GM19193 (cell line): ENCODE measurements around the gene MPND.

Experiments
- POLR2A ChIP-seq: IDR thresholded peaks from 4 replicates; pipeline ENCODE4 v1.6.1; 2011; ENCODE audit not compliant: insufficient read depth, insufficient read length; ENCODE audit errors: extremely low read depth

The MPND gene

DNA sequence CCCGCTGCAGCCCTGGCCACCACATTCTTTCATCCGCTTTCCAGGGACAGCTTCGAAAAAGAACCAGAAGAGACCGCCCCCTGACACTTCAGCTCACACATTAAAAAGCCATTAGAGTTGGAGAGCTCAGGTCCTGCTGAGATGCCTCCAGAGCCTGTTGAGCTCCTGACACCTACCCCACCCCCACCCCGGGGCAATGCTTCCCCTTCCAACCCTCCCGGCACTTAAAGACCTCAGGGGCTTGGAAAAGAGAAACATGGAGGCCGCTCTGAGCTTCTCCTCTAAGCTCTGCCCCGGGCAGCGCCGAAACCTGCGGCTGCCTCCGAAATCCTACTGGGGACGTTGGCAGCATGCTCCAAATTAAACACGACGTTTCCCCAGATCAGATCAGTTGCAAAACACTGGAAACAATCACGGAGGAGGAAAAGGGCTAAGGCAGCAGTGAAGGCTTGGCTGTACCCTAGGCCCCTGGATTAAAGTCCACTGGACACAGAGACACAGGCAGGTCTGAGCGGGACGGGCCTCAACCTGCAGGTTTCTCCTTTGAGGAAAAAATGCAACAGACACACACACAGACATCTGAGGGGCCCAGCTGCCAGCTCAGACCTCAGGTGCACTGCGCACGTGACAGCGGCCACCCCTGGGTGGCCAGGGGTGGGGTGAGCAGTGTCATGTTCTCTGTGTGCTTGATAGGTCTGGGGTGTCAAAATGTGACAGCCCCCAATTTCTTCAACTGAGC is 47.4 kb downstream of the MPND start:
- TF ChIP-seq POLR2A, result no peak

- TF ChIP-seq POLR2A, result no peak
Observed at GRCh38 chr19:4391306-4391693, 47.9 kb downstream of the MPND start.

DNA sequence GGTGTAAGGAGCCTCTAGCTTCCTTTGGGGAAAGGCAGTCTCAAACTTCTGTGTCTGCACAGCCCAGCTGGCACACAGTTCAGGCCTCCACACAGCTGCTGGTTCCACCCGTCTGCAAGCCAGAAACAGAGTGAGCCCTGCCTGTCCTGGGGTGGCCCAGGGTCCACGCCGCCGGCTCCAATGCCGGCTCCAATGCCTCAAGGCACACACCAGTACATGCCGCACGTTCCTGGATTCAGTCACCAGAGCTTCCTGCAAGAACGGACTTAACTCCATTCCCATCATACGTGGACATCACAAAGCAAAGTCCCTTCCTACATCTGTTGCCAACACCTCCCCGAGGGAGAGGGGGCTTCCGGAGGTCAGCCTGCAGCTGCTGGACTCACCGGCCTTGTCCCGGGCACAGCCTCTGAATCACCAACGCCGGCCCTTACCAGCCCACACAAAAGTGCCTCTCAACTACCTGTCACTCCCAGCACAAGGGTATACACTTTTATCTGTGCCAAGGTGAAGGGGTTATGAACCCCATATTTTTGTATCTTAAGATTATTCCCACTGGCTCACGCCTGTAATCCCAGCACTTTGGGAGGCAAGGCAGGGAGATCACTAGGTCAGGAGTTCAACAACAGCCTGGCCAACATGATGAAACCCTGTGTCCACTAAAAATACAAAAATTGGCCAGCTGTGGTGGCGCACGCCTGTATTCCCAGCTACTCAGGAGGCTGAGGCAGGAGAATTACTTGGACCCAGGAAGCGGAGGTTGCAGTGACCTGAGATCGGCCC is 48.5 kb downstream of the MPND start:
- no peak for TF ChIP-seq POLR2A

- no peak for TF ChIP-seq POLR2A
Observed at GRCh38 chr19:4393947-4394590, 50.7 kb downstream of the MPND start.

- TF ChIP-seq POLR2A, result no peak
Observed at GRCh38 chr19:4396949-4397783, 53.8 kb downstream of the MPND start.

- no peak for TF ChIP-seq POLR2A
Observed at GRCh38 chr19:4399812-4400134, 56.4 kb downstream of the MPND start.

- TF ChIP-seq POLR2A, result peak; percentile 78
Observed at GRCh38 chr19:4400135-4400936, 57.0 kb downstream of the MPND start, which contains the start of gene SH3GL1. TSS of gene SH3GL1 (minus strand) at chr19:4400547. CDS start at chr19:4400368, 179 bp downstream.

GRCh38 chr19:4401769-4402170 is 58.4 kb downstream of the MPND start:
- no peak for TF ChIP-seq POLR2A

DNA sequence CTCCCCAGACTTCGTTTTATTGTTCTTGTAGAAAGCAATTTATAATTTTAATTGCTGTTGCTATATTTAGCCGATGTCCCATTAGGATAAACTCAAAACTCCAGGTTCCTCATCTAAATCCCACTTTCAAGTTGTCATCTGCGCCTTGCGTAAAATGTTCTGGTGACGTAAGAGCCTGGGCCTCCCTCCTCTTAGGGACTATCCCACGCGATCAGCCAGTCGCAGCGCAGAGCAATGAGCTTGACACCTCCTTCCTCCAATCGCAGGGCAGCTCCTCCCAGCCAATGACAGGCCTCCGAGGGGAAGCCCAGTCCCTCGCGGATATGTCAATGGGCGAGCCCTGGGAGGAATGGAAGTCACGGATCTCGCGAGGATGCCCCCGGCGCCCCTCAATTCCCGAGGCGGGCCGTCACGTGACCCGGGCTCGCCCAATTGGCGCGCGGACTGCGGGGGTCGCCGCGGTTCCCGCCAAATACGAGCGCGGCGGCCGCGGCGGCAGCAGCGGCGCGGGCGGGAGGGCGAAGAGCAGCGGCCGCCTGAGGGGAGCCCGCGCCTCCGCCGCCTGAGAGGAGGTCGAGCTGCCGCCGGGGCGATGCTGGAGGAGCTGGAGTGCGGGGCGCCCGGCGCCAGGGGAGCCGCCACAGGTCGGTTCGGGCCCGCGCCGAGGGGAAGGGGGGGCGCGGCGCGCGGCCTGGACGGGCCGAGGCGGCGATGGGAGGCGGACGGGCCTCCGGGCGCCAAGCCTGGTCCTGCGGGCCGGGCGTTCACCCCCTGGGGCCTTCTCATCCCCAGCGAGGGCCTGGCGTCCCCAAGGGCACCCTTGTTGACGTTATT is 59.0 kb downstream of the MPND start, which contains the start of gene CHAF1A:
CHAF1A (plus strand) TSS at position 470 of the 834 bp plus-strand sequence; CDS start at position 593, 123 bp downstream.
- peak; percentile 77 for TF ChIP-seq POLR2A

GRCh38 chr19:4403005-4403761 is 59.8 kb downstream of the MPND start:
- no peak for TF ChIP-seq POLR2A

- TF ChIP-seq POLR2A, result no peak
Observed at GRCh38 chr19:4405977-4406376, 62.6 kb downstream of the MPND start.

DNA sequence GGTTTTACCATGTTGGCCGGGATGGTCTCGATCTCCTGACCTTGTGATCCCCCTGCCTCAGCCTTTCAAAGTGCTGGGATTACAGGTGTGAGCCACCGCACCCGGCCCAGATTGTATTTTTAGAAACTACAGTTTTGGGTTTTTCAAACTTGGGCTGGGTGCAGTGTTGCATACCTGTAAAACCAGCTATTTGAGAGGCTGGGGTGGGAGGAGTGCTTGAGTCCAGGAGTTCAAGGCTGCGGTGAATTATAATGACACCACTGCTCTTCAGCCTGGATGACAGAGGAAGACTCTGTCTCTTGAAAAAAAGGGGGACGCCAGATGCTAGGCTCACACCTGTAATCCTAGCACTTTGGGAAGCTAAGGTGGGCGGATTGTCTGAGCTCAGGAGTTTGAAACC is 63.3 kb downstream of the MPND start:
- TF ChIP-seq POLR2A, result no peak
